HG02938 (cell line): ENCODE data around the gene BACE1.

Experiments
- ATAC-seq: cut with Tn5 transposase; IDR thresholded peaks from one replicate; pipeline ENCODE4 v1.9.1; 2021; ENCODE audit warnings: mild to moderate bottlenecking, moderate library complexity; ENCODE audit not compliant: unreplicated experiment

The BACE1 gene

DNA sequence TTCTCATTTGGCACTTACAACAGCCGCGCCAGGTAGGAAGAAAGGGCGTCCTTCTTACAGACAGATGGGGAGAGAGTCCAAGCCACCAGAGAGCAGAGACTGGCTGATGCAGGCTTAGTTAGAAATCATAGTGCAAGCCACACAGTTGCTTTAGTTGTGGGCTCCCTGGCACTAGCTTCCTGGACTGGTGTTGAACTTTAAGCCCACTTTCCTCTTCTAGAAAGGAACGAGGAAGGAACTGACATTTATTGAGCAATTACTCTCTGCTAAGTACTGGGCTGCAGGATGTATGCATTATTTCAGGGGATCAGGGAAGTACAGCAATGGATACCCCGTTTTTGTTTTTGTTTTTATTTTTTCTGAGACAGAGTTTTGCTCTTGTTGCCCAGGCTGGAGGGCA is 3.0 kb downstream of the BACE1 start:
- ATAC-seq = no peak

DNA sequence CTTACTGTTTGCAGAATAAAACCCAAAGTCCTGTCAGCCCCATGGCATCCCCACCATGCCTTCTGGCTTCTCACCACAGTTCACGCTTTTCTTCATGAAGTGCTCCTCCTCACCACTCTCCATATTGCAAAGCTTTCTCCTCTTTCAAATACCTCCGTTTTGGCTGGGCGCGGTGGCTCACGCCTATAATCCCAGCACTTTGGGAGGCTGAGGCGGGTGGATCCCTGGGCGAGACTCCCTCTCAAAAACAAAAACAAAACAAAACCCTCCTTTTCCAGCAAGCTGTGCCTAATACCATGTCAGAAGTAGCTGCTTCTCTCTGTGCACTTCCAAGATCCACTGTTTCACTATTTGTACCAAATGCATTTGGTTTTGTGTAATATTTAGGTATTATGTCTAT is 6.7 kb downstream of the BACE1 start:
- no peak for ATAC-seq

DNA sequence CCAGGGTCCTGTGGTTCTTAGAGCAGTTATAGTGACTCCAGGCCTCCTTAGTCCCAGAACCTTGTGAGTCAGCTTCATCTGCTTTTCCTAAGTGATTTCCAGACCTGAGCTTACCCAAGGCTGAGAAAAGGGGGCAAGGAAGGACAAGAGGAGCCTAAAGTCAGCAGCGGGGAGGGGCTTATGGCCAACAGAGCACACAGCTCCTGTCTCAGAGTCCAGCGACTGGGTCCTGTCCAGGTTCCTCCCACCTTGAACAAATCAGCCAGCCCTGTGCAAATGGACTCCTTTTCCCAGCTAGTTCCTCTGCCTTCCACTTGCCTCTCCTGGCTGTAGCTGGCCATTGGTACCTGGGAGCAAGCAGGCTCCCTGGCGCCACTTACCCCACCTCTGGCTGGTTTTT is 10.9 kb downstream of the BACE1 start:
- no peak for ATAC-seq

DNA sequence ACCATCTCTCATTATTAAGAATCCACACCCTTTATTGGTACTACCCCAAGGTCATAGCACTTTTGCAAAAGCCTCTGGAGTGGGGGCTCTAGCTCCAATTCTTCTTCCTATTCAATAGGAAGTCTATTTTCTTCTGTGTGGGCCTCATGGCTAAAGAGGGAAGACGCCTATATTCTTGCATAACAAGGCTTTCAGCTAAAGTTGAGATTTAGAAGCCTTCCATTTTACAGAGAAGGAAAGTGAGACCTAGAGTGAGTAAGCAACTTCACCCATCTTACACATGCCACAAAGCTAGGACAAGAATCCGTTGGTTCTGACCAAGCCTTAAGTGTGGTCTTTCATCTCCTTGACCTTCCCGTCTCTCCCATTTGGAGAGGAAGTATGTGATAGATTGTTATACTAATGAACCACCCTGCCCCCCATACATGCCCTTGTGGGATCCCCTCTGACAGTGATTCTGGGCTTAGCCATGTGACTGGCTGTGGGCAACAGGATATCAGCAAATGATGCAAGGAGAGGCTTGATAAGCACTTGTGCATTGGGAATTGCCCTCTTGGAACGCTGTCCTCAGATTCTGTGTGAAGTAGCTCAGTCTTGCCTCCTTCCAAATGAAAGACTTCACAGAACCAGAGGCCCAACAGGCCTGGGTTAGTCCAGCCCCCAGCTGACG is 12.3 kb downstream of the BACE1 start:
- no peak for ATAC-seq

DNA sequence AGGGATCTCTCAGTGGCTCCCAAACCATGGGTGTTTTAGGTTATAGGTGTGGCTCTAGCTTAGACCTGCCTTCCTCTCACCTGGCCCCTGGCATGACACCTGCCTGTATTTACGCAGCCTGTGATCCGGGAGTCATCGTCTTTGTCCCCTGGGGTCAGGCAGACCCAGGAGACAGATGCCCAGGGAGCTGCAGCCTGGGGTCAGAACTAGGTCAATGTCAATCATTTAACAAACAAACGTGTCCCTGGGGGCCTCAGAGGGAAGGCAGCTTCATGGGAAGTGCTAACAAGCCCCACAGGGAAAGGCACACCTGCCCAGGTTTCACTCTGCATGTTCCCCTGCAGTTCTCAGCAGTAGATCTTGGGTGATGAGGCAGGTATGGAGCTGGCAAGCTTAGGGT is 13.0 kb downstream of the BACE1 start:
- no peak for ATAC-seq

DNA sequence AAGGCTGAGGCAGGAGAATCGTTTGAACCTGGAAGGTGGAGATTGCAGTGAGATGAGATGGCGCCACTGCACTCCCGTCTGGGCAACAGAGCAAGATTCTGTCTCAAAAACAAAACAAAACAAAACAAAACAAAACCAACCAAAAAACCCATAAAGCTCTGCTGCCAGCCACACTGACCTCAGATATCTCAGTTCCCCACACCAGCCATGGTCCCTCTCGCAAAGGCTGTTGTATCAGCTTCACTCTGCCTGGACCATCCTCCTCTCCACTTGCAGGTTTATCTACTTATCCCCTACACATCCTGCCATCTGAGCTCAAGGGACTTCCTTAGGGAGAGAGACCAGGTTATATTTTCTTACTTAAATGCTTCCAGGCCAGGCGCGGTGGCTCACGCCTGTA is 13.8 kb downstream of the BACE1 start:
- ATAC-seq = no peak

DNA sequence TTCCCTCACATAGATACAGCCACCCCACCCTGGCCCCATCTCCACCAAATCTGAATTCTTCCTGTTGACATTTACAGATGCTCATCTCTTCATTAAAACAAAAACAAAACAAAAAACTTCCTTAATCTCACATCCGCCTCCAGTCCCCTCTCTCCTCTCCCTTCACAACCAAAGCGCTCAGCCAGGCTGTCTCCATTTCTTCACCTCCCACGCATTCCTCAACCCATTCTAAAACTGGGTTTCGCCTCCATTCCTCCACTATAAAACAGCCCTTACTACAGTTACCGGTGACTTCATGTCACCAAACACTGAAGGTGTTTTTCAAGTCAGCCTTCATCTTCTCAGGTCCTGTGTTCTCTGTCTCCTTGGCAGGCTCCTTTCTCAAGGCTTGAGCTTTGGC is 15.3 kb downstream of the BACE1 start:
- ATAC-seq = no peak

DNA sequence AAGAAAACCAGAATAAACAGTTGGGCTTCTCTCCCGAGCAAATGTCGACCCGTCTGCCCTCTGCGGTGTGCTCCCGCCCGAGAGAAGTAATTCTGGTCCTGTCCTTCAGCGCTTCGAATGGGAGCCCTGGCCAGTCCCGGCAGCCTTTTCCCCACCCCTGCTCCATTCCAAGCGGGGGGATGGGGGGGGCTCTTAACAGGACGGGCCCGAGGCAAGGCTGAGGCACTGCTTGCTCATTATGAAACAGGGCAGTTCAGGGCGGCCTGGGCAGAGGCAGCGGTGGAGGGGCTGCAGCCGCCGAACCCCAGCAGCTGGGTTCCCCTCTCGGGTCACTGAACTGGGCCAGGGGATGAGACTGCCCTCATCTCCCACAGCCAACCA is 15.8 kb downstream of the BACE1 start:
- no peak for ATAC-seq

DNA sequence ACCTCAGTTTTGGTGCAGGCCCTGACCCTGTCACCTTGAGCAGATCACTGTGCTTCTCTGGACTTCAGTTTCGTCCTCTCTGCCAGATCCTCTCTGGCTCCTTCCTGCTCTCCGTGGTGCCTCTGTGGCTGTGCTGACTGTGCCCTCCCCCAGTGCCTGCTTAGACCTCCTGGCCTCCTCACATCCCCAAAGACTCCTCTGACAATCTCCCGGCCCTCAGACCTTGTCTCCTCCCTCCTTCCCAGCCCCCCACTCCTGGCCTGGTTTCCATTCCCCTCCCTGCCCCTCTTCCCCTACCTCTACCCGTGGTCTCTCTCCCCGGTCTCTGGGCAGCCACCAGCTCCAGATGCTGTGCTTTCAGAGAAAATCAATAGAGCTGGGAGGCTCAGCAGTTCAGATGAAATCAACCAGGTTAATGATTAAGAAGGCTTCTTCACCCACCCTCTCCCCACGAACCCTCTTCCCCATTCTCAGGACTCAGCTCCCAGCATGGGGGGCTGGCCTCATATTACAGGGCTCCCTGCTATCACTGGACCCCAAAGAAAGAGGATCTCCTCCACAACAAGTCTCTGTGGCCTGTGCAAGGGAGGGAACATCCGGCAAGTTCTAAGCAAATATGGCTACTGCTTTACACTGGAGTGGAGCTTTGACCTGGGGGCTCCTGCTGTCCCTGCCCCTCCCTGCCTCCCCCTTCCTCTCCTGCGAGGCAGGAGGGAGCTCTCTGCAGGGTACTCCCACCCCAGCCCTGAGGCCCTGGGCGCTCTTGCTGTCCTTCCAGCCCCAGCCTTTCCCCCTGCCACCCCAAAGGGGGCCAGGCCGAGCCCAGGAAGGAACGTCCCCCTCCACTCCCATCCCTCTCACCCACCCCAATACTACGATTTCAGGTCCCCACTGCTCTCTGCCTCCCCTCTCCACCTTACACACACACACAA is 16.4 kb downstream of the BACE1 start:
- ATAC-seq = no peak

DNA sequence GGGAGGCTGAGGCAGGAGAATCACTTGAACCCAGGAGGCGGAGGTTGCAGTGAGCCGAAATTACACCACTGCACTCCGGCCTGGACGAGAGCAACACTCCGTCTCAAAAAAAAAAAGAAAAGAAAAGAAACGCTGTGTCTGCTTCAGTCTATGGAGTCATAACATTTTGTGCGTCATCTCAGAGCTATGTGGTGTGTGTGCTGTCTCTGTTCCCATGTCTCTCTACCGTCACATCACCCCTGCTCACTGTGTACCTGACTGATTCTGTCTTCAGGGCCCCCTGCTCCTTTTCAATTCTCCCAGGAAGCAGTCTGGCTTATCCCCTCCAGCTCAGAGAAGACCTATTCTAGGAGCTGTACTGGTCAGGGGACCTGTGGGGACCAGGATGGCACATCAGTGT is 17.9 kb downstream of the BACE1 start:
- no peak for ATAC-seq

DNA sequence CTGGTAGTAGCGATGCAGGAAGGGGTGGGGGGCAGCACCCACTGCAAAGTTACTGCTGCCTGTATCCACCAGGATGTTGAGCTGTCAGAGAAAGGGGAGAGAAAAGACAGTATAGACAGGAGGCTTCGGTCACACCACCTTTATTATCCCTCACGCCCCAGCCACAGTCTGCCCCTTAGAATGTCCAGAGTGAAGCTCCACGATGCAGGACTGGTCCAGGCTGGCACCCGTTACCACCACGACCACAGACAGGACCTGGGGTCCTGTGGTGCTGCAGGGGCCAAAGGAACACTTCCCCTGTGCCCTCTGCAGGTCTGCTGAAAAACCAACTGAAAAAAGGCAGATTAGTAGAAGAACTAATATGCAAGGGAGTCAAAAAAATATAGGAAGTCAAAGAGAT is 19.2 kb downstream of the BACE1 start:
- no peak for ATAC-seq

DNA sequence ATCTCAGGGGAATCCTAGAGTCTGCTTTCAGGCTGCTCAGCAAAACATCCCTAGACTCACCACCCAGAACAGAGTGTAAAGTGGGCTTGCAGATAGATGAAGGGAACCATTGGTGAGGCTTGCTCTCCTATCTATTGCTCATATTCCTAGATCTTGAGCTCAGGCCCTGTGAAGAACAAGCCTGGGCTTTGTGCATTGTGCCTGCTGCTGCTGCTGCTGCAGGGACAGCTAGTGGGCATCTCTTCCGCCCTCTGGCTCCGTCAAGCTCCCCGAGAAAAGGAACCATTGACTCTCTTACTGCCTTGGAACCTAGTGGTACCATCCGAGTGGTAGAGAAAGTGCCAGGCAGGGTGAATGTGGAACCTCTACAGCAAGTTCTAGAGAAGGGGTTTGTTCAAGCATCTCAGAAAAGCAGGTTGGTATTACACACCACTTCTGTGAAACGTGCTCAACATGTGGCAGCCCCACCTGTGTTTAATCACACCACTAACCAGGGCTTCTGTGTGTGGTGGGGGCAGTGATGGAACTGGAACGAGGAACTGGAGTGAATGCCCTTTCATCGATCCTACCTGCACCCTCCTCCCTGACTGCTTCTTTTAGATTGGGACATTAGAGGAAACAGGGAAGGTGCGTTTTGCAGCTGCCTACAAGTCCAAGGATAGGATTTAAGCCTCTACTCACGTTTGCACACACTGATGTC is 20.5 kb downstream of the BACE1 start:
- ATAC-seq = no peak

DNA sequence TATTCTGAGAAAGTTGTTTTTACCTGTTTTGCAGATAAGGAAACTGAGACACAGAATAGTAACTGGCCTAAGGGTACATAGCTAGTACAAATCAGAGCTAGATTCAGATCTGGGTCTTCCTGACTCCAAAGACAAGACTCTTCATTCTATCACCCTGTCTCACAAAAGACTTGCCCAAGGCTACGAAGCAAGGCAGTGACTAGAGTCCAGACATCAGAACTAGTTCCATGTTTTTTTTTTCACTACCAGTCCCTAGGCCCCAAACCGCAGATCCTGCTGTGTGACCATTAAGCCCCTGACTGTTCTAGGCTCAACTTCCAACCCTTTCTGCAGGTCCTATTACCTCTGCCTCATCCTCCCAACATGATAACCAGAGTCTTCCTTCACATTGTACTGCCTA is 23.4 kb downstream of the BACE1 start:
- no peak for ATAC-seq

DNA sequence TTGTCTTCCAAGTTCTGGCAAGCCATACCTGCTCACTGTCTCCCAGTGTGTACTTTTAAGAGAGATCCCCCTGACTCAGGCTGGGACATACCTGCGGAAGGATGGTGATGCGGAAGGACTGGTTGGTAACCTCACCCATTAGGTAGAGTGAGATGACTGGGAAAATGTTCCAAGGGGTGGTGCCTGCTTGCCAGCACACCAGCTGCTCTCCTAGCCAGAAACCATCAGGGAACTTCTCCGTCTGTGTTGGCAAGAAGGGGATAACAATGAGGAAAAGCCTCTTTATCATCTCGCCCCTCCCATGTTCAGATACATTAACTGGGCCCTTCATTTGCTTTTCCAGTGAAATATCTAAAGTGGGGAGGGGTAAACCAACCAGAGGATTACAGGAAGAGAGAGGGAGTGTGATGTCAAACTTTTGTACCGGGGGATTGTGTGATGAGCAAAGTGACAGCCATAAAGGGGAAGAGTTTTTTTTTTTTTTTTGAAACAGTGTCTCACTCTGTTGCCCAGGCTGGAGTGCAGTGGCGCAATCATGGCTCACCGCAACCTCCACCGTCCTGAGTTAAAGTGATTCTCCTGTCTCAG is 25.2 kb downstream of the BACE1 start, which contains the start of gene BACE1-AS:
BACE1-AS (plus strand) TSS at position 538 of the 588 bp plus-strand sequence.
- ATAC-seq = no peak

DNA sequence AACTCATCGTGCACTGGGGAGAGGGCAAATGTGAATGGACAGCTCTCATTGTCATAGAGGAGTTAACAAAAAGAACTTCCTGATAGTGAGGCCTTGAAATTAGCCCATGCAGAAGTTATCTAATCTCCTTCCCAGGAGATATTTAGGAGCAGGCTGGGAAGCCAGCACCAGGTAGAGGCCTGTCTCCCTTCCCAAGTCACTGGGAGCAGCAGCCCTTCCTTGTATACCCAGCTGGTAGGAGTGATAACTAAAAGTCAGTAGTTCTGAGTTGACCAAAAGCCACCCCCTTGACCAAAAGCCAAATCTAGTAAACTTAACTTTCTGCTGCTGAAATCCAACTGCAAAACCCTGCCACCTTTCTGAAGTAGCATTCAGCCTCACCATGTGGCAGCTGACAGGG is 26.3 kb downstream of the BACE1 start:
- ATAC-seq = no peak

DNA sequence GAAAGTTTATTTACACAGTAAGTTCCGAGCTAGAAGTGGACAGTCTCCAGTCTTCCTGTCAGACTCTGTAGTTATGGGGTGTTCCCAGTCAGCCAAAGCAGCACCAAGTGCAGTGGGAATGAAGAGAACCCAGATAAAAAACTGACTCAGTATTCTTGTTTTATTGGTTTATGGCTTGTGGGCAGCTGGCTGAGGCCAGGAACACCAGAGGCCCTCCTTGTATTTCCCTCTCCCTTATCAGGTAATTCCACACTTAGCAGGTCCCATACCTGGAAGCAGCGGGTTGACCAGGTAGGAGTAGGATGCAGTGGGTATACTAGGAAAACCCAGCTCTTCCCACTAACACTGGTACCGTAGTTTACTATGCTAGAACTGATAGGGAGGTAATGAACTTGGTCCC is 28.4 kb downstream of the BACE1 start:
- no peak for ATAC-seq

DNA sequence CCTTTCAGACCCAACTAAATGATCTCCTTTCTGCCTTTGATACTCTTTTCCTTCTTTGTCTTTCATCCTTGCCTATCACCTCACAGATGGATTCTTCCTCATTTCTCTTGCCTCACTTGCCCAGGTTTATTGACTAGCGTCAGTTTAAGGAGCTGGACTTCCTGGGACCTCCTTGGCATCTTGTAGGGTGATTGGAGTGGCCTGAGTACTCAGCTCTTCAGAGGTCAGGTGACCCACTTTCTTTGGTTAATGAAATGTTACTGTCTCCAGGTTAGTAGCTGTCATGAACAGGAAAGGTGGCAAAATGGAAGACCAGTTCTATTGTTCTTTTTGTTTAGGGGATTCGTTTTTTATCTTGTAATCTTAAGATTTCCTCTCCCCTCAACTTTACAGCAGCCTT is 29.5 kb downstream of the BACE1 start:
- no peak for ATAC-seq

DNA sequence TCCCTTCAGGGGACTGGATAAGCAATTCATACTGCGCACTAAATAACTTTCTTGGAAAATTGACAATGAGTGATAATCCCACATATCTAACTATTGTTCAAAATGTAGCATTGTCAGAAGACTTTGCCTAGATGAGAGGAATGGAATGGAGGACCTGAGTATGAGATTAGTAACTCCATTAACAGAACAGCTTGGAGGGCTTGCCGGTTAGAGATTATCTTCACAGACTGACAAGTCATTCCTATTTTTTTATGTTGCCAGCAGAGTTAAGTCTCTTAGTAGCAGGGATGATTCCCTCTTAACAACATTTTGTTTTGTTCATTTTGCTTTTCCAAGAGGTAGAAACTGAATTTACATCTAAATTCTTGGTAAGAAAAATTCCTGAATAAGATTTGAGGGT is 32.0 kb downstream of the BACE1 start:
- no peak for ATAC-seq

DNA sequence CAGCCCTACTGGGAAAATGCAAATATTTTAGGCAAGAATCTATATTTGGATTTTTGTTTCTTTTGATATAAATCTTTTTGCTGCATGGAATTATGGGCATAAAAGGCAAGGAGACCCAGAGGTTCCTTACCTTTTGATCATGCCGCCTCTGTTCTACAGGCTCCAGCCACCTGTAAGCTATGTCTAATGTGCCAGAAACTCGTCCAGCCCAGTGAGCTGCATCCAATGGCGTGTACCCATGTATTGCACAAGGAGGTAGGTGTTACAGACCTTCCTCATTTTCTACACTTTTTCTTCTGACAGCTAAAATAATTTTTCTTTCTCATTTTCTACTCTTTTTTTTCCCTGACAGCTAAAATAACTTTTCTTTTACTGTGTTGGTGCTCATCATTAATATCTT is 33.1 kb downstream of the BACE1 start:
- no peak for ATAC-seq

DNA sequence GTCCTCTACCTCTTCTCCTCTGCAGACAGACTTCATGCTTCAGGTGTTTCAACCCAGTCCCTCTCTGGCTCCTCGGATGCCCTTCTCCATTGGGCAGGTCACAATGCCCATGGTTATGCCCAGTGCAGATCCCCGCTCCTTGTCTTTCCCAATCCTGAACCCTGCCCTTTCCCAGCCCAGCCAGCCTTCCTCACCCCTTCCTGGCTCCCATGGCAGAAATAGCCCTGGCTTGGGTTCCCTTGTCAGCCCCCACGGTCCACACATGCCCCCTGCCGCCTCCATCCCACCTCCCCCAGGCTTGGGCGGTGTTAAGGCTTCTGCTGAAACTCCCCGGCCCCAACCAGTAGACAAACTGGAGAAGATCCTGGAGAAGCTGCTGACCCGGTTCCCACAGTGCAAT is 34.2 kb downstream of the BACE1 start:
- ATAC-seq = no peak

DNA sequence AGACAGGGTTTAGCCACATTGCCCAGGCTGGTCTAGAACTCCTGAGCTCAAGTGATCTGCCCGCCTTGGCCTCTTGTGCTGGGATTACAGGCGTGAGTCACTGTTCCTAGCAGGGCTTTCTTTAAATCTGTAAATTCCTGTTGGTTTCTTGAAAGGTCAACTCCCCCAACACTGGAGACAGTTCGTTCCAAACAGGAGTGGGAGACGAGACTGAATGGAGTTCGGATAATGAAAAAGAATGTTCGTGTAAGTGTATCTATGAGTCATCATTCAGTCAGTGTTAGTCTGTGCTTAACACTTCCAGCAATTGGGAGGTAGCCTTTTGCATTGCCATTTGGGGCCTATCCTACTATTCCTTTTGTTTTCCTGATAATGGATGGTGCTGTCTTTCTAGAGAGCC is 34.9 kb downstream of the BACE1 start:
- ATAC-seq = no peak
